Fibroblast of peridontal ligament (primary cell): ENCODE results near the gene SKIC8.

Experiments used
- DNase-seq: peaks from one replicate; pipeline ENCODE4 v3.0.0-alpha.2; 2010; ENCODE audit errors: extremely low read depth

Gene SKIC8

DNA sequence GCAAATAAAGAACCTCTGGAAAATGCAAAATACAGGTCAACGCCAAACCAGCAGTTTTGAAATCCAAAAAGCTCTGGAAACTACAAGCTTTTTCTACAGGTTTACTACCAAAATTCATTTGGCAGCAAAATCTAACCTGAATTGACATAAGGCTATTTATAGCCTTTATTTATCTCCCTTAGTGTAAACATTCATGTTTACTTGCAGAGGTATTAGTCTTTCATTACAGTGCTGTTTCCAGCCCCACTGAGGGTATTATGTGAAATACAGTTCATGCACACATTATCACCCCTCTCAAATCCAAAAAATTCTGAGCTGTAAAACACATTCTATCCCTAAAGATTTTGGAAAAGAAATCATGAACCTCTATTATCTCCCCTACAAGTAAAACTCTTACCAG is 7.2 kb downstream of the SKIC8 start:
- DNase-seq, result no peak

DNA sequence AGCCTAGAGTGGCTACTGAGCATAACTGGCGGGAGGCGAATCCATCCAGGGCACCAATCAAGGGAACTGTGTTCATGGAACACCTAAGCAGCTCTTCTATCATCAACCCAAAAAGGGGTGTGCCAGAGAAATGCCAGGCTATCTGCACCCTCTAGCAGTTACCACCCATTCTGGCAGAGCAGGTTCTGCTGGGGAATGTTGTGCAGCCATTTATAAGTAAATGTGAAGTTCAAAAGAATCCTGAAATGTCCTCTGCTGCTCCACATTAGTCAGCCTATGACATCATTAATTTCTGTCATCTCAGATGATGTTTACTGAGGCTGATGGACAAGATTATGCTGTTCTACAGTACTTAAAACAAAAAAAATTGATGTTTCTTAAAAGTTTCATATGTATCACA is 7.7 kb downstream of the SKIC8 start:
- no peak for DNase-seq

DNA sequence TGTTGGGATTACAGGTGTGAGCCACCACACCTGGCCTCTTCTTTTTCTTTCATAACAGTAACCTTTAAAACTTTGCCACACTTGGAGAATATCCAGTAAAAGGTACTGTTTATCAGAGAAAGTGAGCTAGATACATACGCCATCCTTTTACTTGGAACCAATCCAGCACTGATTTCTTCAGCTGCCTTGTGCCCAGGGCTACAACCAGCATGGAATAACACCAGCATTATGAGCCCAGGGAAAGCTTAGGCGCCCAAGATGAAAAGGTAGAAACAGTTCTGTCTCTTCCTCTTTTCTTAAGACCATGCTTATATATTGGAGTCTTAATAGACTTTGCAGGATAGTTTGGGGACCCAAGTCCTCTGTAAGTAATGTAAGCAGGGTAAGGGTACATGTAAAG is 8.4 kb downstream of the SKIC8 start:
- DNase-seq, result no peak

DNA sequence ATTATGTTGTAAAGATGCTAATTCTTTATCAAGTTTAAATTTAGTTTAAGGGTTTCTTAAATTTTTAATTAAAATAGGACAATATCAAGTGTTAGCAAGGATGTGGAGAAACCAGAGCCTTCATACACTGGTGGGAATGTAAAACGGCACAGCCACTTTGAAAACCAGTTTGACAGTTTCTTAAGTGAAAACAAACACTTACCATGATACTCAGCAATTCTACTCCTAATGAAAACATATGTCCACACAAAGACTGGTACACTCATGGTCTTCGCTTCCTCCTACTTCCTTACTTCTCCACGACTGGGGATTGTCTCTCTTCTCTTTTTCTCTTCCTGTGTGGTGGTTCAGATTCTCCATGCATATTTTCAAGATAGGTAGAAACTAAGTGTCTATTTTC is 9.2 kb downstream of the SKIC8 start:
- DNase-seq, result no peak

DNA sequence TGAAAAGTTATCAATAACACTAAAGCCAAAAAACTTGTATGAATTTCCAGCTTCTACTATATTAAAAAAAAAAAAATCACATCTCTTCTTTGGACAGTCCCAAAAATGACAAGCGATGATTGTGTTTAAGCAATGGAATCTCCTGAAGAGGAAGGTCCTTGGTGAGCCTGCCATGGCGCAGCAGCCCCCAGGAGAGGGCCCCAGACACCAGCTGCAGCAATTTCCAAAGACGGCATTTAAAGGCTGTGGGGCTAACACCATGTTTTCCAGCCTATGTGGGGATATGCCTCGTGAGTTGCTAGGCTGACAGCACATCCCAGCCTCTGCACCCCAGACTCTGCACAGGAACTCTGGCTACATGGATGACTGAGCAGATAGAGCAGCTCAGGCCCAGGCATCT is 14.7 kb downstream of the SKIC8 start:
- no peak for DNase-seq

DNA sequence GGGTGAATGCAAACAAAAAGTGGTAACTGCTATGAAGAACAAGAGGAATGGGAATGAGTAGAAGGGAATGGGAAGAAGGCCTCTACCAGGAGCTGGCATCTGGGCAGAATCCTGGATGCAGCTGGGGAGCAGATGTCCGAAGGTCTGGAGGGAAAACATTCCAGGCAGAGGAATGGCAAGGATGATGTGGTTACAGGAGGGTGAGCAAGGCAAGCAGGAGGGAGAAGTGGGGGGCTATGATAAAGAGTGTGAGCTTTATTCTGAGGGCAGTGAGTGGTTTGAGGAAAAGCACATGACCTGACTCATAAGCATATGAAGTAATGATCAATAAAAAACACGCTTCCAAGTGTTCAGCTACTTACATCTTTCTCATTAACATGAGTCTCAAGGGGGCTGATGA is 17.1 kb downstream of the SKIC8 start:
- peak; percentile 86 for DNase-seq

DNA sequence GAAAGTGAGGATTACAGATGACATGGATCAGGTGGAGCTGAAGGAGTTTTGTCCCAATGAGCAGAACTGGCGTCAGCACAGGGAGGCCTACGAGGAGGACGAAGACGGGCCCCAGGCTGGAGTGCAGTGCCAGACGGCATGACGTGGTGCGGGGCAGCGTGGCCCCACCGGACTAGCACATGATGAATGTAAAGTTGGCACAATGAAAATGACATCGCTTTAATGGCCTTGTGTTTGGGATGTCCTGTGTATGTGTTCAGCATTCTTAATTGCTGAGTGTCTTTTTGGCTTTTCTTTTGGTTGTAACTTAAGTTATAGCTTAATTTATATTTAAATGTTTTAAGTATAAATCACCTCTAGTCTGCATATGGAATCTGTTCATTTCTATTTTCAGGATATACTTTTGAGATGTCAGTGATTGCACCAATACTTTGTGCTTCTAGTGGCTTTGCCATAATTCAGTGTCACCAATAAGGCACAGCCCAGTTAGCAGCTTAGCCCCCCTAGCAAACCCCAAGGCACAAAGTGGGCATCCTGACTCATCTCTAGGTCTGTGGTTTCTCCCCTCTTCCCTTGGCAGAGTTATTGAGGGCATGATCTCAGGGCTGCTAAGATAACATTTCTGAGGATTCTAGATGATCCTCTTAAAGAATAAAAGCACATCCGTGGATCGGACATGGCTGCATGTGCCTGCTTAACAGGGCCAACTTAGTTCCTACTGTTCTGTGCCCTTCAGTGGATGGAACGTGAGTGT is 18.9 kb downstream of the SKIC8 start:
- peak; percentile 27 for DNase-seq

DNA sequence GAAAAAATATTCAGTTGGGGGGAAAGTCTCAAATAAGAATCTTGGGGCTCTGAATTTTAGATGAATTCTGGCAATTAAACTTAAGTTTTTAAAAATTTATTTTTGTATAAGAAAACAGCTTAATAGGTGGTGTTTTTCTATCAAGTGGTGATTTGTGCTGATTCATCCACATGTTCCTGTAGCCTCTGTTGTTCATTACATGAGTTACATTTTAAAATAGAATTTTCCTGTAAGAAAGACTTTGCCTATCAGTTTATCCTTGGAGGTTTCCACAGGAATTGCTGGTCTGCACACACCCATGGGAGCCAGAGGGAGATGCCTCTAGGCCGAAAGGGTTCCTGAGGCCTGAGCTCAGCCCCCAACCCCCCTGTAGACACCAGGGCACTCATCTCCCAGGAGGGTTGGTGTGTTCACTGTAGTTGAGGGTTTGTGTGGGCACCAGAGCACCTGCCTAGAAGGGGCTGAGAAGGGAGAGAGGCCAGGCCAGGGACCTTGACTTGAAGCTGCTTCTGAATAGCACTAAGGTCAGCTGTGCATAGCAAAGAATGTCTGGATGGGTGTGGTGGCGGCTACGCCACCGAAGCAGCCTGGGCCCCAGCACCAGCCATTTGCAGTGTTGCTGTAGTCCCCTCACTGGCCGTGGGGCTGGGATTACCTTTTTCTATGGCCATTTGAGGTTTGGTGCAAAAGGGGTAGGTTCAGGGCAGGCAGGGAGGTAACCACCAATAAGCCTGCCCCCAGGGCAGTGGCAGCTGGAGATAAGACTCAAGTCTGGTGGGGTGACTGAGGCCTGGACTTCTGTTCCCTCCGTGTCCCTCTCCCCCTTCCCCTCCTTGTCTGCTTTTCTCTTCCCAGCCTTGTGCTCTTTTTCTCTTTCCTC is 23.1 kb downstream of the SKIC8 start:
- peak; percentile 14 for DNase-seq

DNA sequence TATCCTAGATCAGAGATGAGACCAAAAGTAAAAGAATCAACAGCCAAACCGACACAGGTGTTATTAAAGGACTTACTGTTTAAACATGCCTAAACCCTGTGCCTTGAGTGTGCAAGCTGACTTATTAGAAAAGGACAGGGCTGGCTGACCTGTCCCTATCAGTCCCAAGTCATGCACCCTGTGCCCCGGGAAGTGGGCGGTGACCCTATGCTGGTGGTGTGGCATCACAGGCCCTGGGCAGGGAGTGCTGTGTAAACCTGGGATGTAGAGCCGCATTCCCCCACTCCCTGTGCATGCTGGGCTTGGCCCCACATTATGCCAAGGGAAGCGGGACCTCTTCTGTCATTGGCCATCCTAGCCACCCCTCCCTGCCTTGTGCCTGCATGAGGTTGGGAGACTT is 24.4 kb downstream of the SKIC8 start:
- DNase-seq, result no peak

DNA sequence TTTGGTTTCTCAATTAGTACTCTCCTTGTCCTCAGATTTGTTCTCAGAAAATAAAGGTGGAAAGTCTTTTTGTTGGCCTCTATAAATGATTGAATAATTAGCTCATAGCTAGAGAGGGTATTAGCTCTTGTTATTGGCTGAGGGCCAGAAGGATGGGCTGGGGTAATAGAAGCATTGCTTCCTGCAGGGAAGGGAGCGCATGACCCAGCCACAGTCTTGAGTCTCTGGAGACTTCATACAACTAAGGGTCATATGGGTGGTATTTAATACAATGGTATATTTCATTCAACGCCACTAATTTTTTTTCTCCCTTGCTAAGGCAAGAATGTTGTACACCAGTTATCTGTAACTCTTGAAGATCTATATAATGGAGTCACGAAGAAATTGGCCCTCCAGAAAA is 26.6 kb downstream of the SKIC8 start:
- no peak for DNase-seq

DNA sequence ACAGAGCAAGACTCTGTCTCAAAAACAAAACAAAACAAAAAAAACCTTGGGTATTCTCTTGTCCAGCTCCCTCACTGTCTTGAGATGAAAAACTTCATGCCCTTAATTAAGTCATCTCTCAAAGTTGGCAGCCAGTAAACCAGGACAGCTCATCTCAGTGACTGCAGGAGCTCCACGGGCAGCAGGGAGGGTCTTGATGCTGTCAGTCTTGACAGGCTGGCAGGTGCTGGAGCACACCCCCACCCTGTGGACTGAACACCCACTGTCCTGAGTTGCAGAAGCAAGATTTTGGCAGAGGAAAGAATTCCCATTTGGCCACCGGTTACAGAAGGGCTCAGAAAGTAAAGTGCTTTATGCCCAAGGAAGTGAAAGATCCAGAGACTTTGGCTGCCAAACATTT is 27.1 kb downstream of the SKIC8 start:
- no peak for DNase-seq

DNA sequence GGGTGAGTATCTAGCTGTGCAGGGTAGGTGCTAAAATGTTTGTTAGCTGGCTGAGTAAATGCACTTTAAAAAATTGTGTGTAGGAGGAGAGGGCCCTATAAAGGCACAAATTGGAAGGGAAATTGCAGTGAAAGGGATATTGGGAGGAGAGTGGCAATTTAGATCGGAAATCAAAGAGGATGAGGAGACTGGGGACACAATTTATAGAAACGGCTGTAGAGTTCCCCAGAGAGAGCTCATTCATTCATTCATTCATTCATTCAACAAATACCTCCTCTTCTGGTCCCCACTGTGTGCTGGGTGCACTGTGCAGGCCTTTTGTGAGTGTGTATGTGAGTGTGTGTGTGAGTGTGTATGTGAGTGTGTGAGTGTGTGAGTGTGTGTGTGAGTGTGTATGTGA is 32.6 kb downstream of the SKIC8 start:
- no peak for DNase-seq

DNA sequence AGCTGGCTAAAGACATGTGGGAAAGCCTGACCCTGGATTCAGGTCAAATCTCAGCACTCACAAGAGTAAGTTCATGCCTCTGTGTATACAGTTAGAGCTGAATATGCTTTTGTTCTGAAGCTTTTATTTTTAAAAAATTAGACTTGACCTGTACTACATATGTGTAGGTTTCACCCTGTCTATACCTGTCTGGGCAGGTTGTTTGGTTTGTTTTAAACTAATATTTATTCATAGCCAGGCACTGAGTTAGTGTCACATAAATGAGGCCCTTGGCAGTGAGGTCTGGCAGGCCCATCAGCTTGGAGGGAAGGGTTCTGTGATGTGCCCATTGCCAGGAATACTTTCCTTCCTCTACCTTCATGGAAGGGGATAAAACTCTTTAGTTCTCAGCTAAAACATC is 33.2 kb downstream of the SKIC8 start:
- no peak for DNase-seq

DNA sequence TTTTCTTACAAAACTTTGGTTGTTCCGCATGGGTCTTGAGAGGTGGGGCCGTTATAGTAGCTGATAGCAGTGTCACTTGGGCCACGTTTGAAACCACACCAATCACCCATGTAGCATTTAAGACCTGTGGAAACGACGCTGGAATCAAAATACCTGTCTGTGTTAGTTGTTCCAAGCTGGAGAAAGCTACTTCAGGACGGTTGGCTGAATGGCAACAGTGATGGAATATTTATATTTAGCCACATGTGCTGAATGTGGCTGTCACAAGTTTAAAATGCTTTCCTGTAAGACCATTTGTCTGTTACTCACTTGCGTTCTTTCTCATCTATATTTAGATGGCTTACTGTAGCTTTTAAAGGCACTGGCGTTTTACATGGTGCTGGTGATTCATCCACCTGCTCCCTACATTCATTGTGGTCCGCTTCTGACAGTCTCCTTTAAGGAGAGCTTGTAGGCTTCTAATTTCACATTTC is 33.6 kb downstream of the SKIC8 start:
- DNase-seq, result peak; percentile 55

DNA sequence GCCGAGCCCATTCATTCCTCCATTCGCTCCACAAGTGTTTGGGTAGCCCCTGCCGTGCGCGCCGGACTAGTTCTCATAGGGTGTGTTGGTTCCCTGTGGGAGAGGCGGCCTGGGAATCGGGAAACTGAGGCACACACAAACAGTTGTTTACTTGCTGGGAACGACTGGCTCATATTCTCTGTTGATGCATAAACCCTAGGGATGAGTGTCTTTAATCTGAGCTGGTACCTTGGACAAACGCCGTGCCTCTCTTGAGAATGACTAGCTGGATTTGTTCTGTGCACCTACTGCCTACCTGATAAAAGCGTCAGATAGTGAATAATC is 34.3 kb downstream of the SKIC8 start:
- no peak for DNase-seq

DNA sequence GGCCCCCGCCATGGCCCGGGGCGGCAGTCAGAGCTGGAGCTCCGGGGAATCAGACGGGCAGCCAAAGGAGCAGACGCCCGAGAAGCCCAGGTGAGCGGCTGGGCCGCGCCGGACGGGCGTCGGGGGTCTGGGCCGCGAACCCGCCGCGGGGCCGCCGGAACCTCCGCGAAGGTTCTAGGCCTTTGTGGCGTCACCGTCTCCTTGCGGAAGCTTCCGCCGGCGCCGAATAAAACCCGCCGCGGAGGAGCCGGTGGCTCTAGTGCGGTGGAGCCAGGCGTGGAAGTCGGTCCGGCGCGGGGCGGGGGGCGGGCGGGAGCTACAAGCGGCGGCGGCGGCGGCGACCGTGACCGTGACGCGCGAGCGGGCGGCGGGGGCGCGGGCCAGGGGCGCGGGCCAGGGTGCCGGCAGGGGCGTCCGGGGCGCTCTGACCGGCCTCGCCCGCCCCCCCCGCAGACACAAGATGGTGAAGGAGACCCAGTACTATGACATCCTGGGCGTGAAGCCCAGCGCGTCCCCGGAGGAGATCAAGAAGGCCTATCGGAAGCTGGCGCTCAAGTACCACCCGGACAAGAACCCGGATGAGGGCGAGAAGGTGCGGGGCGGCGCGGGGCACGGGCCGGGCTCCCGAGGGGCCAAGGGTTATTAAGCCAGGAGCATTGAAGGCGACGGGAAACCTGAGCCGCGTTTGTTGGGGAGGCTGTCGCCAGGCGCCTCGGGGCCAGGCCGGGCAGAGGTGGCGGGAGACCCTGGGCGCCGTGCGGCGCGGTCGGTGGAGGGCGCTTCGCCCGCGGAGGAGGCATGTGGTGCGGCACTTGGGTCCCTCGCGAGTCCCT is 34.9 kb downstream of the SKIC8 start, which contains the start of gene DNAJA4:
TSS of gene DNAJA4 (plus strand) at position 259 of the 833 bp plus-strand sequence. CDS start at position 461, 202 bp downstream.
- peak; percentile 33 for DNase-seq

DNA sequence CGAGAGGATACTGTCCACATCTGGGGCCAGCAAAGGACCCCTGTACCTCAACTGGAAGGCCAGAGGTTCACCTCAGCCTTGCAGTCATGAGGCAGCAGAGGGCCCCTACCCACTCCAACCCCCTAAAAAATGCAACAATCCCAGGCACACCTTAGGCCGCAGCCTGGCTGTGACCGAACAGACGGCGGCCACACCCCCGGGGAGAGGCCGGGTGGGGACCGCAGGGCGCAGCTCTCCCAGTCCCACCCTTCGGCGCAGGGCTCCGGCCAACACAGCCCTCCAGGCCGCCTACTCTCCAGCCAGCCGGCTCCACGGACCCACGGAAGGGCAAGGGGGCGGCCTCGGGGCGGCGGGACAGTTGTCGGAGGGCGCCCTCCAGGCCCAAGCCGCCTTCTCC is 35.5 kb downstream of the SKIC8 start:
- DNase-seq, result no peak

DNA sequence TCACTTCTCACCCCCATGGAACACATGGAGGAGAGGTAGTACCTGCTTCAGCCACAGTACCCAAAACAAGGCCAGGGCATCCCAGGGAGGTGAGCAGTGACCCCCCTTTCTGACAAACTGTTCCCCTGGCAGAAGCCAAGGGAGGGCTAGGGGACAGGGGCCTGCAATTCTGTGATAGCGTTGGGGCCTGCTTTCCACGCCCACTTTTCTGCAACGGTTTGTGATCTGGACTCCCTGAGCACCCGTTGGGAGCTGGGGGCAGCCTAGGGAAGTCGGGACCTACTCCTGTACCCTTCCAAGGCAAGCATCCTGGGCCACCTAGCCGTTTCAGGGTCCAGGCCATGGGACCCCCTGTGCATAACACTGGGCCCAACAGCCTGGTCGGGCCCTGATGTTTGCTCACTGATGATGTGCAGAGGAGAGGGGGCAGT is 36.0 kb downstream of the SKIC8 start:
- DNase-seq, result no peak

DNA sequence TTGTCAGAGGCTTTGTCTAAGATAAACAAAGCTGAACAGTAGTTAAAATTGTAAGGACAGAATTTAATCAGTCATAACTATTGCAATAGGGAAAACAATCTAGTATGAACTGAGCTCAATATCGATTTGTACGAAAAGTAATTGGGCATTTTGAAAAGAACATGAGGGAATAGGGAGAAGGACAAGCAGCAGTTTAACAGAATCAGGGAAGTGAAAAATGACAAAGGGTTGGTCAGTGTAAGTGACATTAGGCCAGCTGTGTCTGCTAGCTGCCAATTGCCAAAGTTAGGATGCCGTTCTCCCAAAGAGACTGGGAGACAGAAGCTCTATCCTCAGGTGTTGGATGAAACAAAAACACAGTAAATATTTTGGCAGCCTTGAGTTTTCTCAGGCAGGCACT is 38.3 kb downstream of the SKIC8 start:
- DNase-seq, result no peak

DNA sequence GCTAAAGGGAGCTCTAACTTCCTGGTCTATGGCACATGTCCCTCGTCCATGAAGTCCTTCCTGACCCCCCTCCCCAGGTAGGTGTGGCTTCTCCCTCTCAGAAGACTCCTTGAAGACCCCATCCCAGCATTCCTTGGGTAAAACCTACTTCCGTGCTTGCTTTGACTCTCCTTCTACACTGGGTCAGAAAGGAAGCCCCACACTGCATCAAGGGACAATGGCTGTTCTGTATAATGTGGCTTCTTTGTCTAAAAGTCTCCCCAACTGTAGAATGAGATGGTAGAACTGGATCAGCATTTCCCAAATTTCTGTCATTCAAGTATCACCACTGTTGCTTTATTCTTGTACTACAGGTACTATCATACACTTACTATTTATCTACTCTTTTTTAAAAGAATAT is 38.9 kb downstream of the SKIC8 start:
- no peak for DNase-seq

DNA sequence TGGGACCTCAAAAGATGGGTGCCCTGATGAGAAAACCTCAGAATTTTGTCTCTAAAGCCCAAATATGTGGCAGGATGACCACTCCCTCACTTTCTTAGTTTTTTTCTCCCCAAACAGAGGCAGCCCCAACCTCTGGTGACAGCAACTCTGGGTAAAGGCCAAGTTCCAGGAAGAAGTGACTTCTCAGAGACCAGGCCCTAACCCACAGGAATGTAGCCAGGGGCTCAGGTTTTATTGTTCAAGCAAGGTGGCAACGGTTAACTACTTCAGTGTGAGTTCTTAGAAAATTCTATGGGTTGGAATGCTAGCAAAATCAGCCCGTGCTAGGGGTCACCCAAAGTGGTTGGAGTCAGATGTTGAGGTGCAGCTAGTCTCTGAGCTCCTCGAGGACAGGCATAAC is 40.2 kb downstream of the SKIC8 start:
- DNase-seq, result no peak

DNA sequence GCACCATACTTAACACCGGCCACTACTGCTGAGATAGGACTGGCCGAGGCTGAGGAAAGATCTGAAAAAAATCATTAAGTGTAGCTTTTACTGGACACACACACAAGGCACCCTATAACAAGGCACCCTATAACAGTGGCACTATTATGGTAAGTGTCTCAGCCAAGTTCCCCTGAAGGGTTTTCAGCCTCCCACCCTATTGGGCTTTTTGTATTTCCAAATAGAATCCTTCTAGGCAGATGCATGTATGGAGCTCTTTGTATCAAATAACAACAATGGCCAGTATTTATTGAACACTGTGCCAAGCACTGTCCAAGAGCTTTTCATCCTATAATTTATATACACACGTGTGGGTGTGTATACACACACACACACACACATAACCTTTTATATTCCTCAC is 41.7 kb downstream of the SKIC8 start:
- DNase-seq, result no peak
